Hematopoietic multipotent progenitor cell treated with erythropoietin and hydrocortisone succinate and interleukin-3 and kit ligand, for 15 days (in vitro differentiated cells): ENCODE results near the gene SH2B3.
A peak's percentile ranks its signal among the peaks of the same experiment; 100 is the strongest.

Source experiments
- DNase-seq: peaks from one replicate; pipeline ENCODE4 v3.0.0-alpha.2; 2015; ENCODE audit warnings: low spot score

SH2B3 gene

DNA sequence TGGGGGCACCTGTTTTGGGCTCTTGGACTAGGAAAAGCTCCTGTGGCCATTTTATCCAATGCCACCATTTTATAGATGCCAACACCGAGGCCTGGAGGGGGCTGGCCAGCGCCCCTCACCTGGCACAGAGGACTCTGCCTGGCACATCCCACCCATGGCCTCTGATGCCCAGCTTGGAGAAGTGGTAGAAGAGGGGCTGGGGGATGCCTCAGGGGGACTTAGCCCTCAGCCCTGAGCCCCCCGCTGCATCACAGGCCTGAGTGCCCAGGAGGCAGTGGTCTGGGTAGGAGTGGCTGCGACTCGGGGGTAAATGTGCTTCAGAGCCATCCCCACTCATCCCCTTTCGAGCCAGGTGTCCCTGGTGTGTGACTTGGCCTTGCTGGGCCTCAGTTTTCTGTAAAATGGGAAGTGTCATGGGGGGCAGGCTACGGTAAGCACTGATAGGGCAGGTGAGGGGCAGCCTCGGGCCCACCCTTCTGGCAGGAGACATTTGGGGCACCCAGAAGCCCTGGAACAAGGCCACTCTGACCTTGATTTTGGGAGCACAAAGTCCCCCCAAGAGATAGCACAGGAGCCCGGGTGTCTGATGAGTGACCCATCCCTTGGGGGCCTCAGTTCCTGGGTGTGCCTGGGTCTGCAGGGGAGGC, 22.5 kb downstream of the SH2B3 start:
- no peak for DNase-seq

GRCh38 chr12:111428728-111429175, 23.0 kb downstream of the SH2B3 start:
- no peak for DNase-seq

GRCh38 chr12:111429828-111430432, 24.2 kb downstream of the SH2B3 start:
- DNase-seq = no peak

- peak; percentile 43 for DNase-seq
Observed at GRCh38 chr12:111430433-111431353, 25.0 kb downstream of the SH2B3 start.

DNA sequence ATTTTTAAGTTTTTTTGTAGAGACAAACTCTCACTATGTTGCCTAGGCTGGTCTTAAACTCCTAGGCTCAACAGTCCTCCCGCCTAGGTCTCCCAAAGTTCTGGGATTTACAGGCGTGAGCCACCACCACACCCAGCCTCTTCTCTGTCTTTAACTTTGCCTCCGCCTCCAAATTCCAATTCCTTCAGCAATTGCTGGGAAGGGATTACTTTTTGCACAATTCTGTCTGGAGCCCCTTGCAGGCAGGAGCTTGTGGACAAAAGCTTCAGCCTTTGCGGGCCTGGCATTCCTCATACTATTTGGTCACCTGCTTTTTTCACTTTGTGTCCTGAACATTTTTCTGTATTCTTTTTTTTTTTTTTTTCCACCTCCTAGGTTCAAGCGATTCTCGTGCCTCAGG, 26.0 kb downstream of the SH2B3 start:
- DNase-seq = no peak

- DNase-seq = no peak
Observed at GRCh38 chr12:111434049-111434448, 28.3 kb downstream of the SH2B3 start.

DNA sequence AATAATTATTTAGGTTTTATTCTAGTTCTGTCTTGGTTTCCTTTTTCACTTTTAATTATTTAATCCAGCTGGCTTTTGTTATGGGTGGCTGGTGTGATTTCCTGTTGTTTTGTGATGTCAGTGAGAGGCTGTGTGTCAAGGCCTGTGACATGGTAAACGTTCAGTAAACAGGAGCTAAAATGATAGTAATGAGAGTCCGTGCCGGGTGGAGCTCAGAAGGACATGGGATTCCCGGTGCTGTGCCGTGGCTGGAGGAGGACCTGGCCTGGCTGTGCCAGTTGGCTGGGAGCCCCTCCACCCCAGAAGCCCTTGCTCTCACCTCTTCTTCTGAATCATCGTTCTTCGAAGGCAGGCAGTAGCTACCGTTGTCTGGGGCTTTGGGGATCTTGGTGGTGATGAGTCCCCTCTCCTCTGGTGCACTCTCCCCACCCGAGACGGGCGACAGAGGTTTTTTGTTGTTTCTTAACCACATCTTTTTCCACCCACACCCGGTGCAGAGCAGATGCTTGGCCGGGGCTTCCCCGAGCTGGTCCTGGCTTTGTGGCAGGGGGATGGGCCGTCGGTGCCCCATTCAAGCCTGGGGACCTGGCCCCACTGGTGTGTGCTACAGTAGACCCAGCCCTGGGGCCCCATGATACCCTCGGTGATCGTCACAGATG, 29.1 kb downstream of the SH2B3 start:
- peak; percentile 32 for DNase-seq

GRCh38 chr12:111435661-111436201, 30.0 kb downstream of the SH2B3 start:
- no peak for DNase-seq

- DNase-seq = no peak
Observed at GRCh38 chr12:111436266-111436665, 30.5 kb downstream of the SH2B3 start.

- DNase-seq = no peak
Observed at GRCh38 chr12:111436811-111437210, 31.1 kb downstream of the SH2B3 start.

GRCh38 chr12:111437816-111438454, 32.2 kb downstream of the SH2B3 start:
- peak; percentile 90 for DNase-seq

DNA sequence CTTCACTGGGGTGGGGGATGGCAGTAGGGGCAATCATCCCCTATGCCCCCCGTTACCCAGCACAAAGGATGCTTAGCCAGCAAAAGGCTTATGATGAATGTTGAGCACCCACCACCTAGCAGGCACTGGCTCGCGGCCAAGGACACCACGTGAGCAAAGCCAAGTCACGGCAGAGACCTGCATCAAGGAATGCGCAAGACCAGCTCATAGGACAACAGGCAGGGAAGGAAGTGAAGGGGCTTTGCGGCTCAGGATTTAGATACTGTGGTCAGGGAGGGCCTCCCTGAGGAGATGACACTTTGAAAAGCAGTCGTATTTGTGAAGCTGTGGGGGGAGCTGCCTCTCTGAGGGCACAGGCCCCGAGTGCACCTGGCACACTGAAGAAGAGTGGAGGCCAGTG, 32.8 kb downstream of the SH2B3 start:
- peak; percentile 83 for DNase-seq

- no peak for DNase-seq
Observed at GRCh38 chr12:111439657-111440151, 34.0 kb downstream of the SH2B3 start.

DNA sequence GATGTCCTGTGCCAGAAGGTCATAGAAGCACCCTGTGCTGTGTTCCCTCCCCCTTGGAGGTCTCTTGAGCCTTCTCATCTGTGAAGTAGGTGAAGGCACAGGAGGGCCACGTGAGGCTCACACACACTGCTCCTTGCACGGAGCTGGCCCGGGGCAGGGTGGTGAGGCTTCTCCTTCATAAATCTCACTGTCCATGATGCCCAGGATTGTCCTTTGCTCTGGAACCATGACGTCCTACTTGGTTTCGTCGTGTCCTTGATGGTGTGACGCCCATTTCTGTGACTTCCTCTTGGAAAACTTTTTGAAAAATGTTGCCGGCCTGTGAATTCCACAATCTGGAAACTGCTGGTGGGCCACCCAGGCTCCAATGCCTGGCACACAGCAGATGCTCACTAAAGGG, 34.4 kb downstream of the SH2B3 start:
- DNase-seq = no peak

- no peak for DNase-seq
Observed at GRCh38 chr12:111440631-111441030, 34.9 kb downstream of the SH2B3 start.

DNA sequence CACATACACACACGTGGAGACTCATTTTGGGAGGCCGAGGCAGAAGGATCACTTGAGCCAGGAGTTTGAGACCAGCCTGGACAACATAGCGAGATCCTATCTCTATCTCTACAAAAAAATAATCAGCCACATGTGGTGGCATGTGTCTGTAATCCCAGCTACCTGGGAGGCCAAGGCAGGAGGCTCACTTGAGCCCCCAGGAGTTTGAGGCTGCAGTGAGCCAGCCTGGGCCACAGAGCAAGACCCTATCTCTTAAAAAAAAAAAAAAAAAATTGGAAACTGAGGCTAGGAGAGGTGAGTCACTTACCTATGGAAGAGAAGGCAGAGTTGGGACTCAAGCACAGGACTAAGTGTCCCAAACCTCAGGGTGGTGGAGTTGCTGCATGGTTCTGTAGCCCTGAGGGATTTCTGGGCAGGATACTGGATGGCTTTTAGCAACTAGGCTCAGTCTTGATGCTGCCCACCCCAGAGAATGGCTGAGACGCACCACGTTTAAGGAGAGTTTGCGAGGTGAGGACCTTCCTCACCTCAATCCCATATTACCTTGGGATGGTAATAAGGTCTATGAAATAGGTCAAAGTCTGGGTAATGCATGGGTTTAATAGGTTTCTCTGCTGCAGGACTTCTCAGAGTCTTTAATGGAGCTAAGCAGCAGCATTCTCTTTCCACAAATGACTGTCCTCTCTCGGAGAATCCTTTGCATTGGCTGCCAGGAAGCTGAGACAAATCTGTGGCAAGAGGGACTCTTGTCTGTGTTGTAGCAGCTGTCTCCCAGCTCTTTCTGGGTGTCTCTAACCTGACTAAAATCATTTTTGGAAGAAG, 35.6 kb downstream of the SH2B3 start:
- DNase-seq = no peak

DNA sequence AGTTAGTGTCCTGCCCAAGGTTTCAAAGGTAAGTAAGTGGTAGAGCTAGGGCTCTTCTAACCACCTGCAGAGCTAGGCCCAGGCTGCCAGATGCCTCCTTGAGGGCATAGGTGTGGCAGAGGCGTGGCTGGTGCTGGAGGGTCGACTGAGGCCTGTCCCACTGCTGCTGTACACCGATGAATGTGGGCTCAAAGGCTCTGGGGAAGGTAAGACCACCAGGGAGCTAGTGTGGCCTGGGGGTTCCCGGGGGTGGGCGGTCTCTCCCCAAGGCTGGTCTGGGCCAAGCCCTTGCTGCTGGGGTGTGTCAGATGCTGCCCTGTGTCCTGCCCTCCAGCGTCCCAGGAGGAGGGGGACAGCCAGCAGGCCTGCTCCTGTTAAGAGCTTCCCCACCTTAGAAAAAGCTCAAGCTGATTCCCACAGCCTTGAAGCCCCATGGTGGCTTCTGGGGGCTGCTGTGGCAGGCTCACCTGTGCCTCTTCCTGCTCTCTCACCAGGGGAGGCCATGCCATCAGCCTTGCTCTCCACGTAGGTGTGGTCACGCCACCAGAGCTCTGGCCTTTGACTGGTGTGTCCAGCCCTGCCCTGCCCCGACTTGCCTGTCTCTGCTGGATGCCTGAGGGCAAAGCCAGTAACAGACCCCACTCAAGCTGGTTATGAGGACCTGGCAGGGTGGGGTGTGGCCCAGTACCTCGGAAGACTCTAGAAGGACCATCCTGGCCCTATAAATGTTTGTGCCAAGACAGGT, 36.8 kb downstream of the SH2B3 start:
- no peak for DNase-seq

GRCh38 chr12:111443086-111443485, 37.4 kb downstream of the SH2B3 start:
- DNase-seq = no peak

GRCh38 chr12:111443586-111443985, 37.9 kb downstream of the SH2B3 start:
- no peak for DNase-seq
